Lung (tissue), 12 donors: Measurements from ENCODE around the gene EMD. TPM values are rescaled to one million over a fixed set of nuclear protein-coding genes. Genes with fewer than 3 reads are reported as not detected.

Source experiments
- ATAC-seq: fragments of 200-7000 bp; cut with Tn5 transposase; one replicate; pipeline ENCODE4 v1.9.1; 2020; ENCODE audit warnings: moderate number of reproducible peaks; ENCODE audit not compliant: insufficient read depth, low FRiP score
- DNase-seq, 3 donors: peaks; one replicate each; pipeline ENCODE4 v3.0.0-alpha.2; 2013 to 2017
- H3K27ac ChIP-seq, 2 donors: one replicate each; pipeline ENCODE4 v1.5.1; 2013; ENCODE audit warnings: mild to moderate bottlenecking in 2 of 2, moderate library complexity in 2 of 2, control low read depth in 1 of 2, inconsistent platforms in 1 of 2, low read depth in 1 of 2, low read length in 1 of 2
- H3K27me3 ChIP-seq, 3 donors: one replicate each; pipeline ENCODE4 v1.5.1; 2013; ENCODE audit warnings: low read length in 2 of 3; ENCODE audit not compliant: control insufficient read depth in 3 of 3, insufficient read depth in 3 of 3
- H3K36me3 ChIP-seq, 4 donors: one replicate each; pipeline ENCODE4 v1.5.1; 2013; ENCODE audit warnings: low read length in 4 of 4, mild to moderate bottlenecking in 1 of 4, moderate library complexity in 1 of 4; ENCODE audit not compliant: control insufficient read depth in 4 of 4, insufficient read depth in 4 of 4
- H3K4me1 ChIP-seq, 5 donors: one replicate each; pipeline ENCODE4 v1.5.1; 2013; ENCODE audit warnings: low read length in 5 of 5, mild to moderate bottlenecking in 2 of 5, moderate library complexity in 1 of 5; ENCODE audit not compliant: control insufficient read depth in 5 of 5, insufficient read depth in 5 of 5
- H3K4me3 ChIP-seq: one replicate; pipeline ENCODE4 v1.5.1; 2013; ENCODE audit warnings: mild to moderate bottlenecking, control low read depth, moderate library complexity
- H3K9ac ChIP-seq, 2 donors: one replicate each; pipeline ENCODE4 v1.5.1; 2013; ENCODE audit warnings: low read length in 2 of 2, control low read depth in 1 of 2; ENCODE audit not compliant: insufficient read depth in 1 of 2
- H3K9me3 ChIP-seq, 4 donors: one replicate each; pipeline ENCODE4 v1.5.1; 2013; ENCODE audit warnings: low read length in 3 of 4, mild to moderate bottlenecking in 1 of 4, moderate library complexity in 1 of 4; ENCODE audit not compliant: control insufficient read depth in 4 of 4, insufficient read depth in 3 of 4
- CTCF ChIP-seq: IDR thresholded peaks from 2 replicates; pipeline ENCODE4 v1.5.1; 2012; ENCODE audit warnings: mild to moderate bottlenecking; ENCODE audit errors: control extremely low read depth, extremely low read depth
- whole genome bisulfite sequencing, 2 donors: extraction: QIAGEN DNeasy Blood & Tissue Kit; methylation state at CpG; one replicate each; pipeline ENCODE4 v1.1.7; 2013; 5-methylcytosine and 5-hydroxymethylcytosine counted together
- polyA plus RNA-seq, 2 donors: library from polyadenylated mRNA; stranded (reverse); fragments of 200-250 nt; gene quantifications; one replicate each; pipeline ENCODE4 v1.2.1, GENCODE V29; 2013
- total RNA-seq, 2 donors: library from RNA; depleted of rRNA in 1 of 2; stranded (reverse); fragments of >200 nt in 1 of 2; gene quantifications; one replicate each; pipeline ENCODE4 v1.2.1, GENCODE V29; 2014 to 2021
- donor health status: control.
- donor health status: control.
- donor health status: Bipolar disorder and iron deficiency.
- donor health status: healthy.
- donor health status: DM: yes; HTN: yes; CAD: no.

Gene EMD
- total and polyA plus RNA-seq, 4 donors: 33.0 to 108 (median 74.8) TPM

- Histone ChIP-seq H3K9ac (no peak overlapping the region), H3K36me3 (peaks cover 24 to 79% (median 44%) of the 10 kb centered on the region in 4 donors), H3K27me3 (no peaks in the 10 kb centered on the region), H3K27ac (peak overlapping the region in 1 of 2 donors; percentile 28), H3K9me3 (peaks cover 0 to 2% (median 0%) of the 10 kb centered on the region in 4 donors), H3K4me1 (no peaks in the 10 kb centered on the region), H3K4me3 (no peak overlapping the region)
- WGBS, 2 donors: 74 to 92% methylated on average over 6 to 13 of the region's 13 CpGs
- TF ChIP-seq CTCF: no peak
- DNase-seq (no peak), ATAC-seq (no peak)
Observed at GRCh38 chrX:154354516-154354915, 24.6 kb upstream of the EMD start.

- peak; percentile 44 for ATAC-seq
- Histone ChIP-seq H3K27me3 (no peaks in the 10 kb centered on the region), H3K9ac (no peak overlapping the region), H3K9me3 (peaks cover 0 to 2% (median 0%) of the 10 kb centered on the region in 4 donors), H3K36me3 (peaks cover 24 to 79% (median 44%) of the 10 kb centered on the region in 4 donors), H3K4me1 (no peaks in the 10 kb centered on the region), H3K27ac (peak overlapping the region in 1 of 2 donors; percentile 37), H3K4me3 (no peak overlapping the region)
- DNase-seq: no peak
- WGBS, 2 donors: 54 to 73% methylated on average over 19 to 30 of the region's 30 CpGs
- TF ChIP-seq CTCF: no peak
Observed at GRCh38 chrX:154355094-154355775, 23.9 kb upstream of the EMD start.

GRCh38 chrX:154355776-154356140 lies 23.3 kb upstream of the EMD start:
- no peaks in the 10 kb centered on the region for H3K27me3 ChIP-seq
- DNase-seq (no peak), ATAC-seq (no peak)
- H3K4me1 ChIP-seq: no peaks in the 10 kb centered on the region
- peaks cover 24 to 80% (median 45%) of the 10 kb centered on the region in 4 donors for H3K36me3 ChIP-seq
- peak overlapping the region in 1 of 2 donors; percentile 37 for H3K27ac ChIP-seq
- no peak overlapping the region for H3K4me3 ChIP-seq
- no peak overlapping the region for H3K9ac ChIP-seq
- TF ChIP-seq CTCF: no peak
- WGBS, 2 donors: 67 to 77% methylated on average over 8 to 12 of the region's 12 CpGs
- peaks cover 0 to 2% (median 0%) of the 10 kb centered on the region in 4 donors for H3K9me3 ChIP-seq
